IPS DF 4.7 (cell line): ENCODE measurements around the gene TOPBP1.

Experiments used
- DNase-seq: peaks from one replicate; pipeline ENCODE4 v3.0.0-alpha.2; 2013; ENCODE audit warnings: low spot score; ENCODE audit errors: extremely low read depth

The TOPBP1 gene

GRCh38 chr3:133608388-133608787 is 53.4 kb downstream of the TOPBP1 start:
- DNase-seq: no peak

GRCh38 chr3:133607816-133608215 is 53.9 kb downstream of the TOPBP1 start:
- no peak for DNase-seq

- DNase-seq: no peak
Measured at GRCh38 chr3:133606902-133607301, 54.8 kb downstream of the TOPBP1 start.

DNA sequence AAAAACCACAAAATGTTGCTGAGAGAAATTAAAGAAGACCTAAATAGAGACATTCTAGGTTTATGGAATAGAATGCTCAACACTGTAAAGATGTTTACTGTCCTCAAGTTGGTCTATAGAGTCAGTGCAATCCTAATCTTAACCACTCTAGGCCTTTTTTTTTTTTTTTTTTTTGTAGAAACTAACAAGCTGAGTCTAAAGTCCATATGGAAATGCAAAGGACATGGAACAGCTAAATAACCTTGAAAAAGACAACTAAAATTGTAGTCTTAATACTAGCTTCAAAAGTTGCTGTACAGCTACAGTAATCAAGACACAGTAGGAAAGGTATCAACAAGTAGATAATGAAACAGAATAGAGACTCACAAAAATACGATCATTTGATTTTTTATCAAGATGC is 55.4 kb downstream of the TOPBP1 start:
- DNase-seq: no peak

DNA sequence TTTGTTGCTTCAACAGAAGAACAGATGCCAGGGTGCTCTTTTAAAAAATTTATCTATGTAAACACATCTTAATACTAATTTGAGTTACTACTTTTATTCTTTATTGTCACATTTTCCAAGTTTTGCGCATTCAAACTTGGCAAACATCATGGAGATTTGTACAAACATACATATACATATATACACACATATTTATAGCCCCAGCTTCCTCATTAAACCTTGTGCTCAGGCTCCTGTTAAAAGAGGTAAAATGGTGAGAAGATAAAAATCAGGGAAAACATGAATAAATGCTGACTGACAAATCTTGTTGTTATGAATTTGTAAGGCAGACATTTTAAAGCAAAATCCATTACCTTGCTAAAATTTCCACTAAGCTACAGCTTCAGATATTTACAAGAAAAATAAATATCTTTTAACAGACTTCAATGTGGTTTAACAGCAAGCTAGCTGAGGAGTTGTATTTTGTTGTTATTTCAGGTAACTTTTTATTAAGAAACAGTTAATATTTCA is 61.1 kb downstream of the TOPBP1 start:
- DNase-seq: no peak

- no peak for DNase-seq
Measured at GRCh38 chr3:133599280-133599679, 62.5 kb downstream of the TOPBP1 start.

- no peak for DNase-seq
Measured at GRCh38 chr3:133598405-133598804, 63.3 kb downstream of the TOPBP1 start.

DNA sequence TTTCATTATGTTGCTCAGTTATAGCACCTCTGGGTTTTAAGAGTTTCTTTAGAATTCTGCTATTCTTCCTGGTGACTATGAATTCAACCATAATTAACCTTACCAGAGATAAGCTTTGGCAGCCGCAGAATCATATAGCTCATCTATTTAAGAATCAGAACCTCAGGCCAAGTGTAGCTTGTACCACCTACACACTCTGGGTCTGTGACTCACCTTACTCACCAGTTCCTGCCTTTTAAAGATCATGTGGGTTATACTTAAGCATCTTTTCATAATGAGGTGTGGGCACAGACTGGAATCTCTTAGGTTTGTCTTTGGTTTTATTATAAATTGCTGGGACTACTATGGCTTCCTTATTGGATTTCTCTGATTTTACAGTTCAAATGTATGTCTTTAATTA is 66.4 kb downstream of the TOPBP1 start:
- DNase-seq: no peak

DNA sequence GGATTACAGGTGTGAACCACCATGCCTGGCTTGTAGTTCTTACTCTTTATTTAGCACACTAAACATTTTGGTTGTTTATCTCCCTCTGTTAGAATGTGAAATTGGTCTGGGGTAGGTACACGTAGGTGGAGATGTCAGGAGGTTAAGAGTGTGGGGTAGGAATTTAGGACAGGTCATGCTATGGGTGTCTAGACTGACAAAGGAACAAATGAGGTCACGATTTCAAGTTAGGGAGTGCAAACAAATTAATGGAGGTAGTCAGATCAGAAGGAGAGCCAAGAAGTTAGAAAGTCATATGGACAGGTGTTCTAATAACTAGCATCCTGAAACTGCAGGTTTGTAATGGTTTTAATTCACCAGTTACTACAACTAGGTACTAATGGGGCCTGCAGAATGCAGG is 68.5 kb downstream of the TOPBP1 start:
- DNase-seq: no peak

- no peak for DNase-seq
Measured at GRCh38 chr3:133592843-133593242, 68.9 kb downstream of the TOPBP1 start.

GRCh38 chr3:133591271-133591742 is 70.4 kb downstream of the TOPBP1 start:
- DNase-seq: no peak

DNA sequence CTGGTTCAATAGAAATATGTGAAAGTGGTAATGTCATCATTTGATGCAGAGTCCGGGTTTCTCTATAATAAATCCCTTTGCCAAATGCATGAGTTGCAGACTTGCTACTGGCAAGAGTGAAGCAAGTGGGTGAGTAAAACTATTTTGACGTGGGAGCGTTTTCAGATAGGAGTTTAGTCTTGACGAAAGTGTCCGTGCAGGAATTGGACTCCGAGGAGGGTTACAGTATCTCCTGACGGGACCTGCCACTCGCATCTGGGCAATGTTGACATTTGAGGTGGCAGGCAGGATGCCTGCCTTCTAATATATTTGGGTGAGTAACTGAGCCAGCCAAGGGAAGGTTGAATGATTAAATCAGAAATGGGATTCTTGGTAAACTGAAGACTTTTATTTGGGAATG is 72.2 kb downstream of the TOPBP1 start:
- DNase-seq: no peak

DNA sequence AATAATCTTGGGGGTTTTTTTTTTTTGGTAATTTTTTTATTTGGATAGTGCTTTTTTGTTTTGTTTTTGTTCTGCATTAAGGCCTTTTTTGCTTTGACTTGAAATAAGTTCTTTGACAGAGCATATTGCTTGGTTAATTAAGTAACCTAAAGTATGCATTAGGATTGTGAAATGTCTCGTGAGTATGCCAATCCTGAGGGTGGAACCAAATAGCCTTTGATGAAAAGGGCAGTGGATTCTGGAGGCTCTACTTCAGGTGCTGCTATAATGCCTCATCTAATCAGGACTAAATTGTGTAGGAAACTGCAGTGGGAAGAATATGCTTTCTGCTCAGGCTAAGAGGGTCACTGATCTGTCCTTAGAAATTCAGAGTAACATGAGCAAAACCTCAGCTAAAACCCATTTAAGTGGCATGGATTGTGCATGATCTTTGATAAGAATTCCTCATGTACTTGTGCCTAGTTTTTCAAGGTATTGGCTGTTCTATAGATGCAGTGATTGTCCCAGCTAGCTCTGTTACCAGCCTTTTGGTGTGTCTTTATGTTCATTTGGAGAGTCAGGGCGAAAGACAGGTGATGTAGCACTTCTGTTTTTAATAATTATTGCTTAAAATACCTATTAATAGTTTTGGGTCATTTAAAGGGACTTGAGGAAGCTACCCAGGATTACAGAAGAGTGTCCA is 72.8 kb downstream of the TOPBP1 start:
- DNase-seq: no peak

- DNase-seq: no peak
Measured at GRCh38 chr3:133588035-133588434, 73.7 kb downstream of the TOPBP1 start.

DNA sequence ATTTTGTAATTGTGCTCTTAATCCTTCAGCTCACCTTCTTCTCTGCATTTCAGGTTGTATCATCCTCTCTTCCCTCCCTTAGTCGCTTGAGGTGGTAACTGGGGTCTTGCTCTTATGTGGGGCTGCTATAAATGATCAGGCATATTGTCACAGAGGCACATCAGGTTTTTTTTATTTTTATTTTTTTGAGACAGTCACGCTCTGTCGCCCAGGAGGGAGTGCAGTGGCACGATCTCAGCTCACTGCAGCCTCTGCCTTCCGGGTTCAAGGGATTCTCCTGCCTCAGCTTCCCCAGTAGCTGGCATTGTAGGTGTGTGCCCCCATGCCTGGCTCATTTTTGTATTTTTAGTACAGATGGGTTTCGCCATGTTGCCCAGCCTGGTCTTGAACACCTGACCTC is 78.3 kb downstream of the TOPBP1 start:
- no peak for DNase-seq

DNA sequence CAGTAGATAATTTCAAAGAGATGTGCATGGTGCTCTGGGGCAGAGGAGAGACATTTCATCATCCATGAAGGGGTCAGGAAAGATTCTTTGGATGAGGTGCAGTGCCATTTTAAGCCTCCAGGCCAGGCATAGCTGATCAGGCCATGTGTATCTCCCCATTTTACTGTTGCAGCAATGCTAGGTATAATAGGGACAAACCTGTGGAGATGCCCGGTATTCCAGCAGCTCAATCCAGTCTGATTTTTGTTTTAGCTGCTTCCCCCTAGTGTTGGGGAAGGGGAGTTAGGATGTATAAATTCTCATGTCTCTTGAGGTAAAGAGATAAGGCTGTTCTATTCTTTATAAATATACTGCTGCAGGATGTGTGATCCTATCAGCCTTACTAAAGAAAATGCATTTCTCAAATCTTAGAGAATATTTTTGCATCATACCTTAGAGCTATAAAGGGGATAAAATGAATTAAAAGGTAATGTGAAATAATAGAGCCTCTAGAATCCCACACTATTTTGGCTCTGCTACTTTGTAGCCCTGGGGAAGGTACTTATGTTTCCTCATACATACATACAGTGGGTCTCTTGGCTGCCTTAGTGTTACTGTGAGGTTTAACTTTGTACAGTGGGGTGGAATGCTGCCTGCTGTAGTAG is 83.1 kb downstream of the TOPBP1 start:
- DNase-seq: no peak

DNA sequence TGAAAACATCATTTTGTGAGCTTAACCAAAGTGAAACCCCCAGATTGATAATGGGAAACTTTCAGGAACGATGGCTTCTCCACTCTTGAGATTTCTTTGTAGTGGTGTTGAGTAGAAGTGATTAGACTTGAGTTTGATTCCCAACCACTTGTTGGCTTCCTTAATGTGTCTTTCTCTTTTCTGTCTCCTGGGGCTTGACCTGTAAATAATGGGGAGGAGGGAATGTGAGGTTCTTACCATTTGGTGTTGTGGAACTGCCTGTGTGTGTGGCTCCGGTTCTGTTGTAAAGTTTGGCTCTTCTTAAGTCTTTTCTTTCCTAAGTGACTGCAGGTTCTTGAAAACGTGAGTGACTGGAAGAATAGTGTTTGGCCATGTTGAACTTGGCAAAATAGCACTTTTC is 85.6 kb downstream of the TOPBP1 start:
- DNase-seq: no peak

- no peak for DNase-seq
Measured at GRCh38 chr3:133575086-133575485, 86.7 kb downstream of the TOPBP1 start.

GRCh38 chr3:133574260-133574881 is 87.4 kb downstream of the TOPBP1 start:
- DNase-seq: no peak

DNA sequence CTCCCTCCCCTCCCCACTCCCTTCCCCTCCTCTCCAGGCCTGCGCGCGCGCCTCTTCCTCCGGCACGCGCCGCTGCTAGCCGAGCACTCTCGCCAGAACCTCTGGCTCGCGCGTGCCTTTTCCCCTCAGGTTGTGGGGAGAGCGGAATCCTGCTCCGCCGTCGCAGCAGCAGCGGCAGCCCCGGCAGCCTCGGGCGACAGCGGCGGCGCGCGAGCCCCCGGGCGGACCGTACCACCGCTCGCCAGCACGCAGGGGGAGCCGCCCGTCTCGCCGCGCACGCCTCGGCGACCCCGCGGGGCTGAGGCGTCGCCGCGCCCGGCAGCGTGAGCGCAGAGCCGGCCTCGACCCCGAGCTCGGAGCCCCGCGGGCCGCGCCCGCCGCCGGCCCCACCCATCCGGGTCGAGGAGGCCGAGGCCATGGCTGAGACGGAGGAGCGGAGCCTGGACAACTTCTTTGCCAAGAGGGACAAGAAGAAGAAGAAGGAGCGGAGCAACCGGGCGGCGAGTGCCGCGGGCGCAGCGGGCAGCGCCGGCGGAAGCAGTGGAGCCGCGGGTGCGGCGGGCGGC is 88.0 kb downstream of the TOPBP1 start, which contains the start of gene CDV3:
Gene CDV3 (plus strand): TSS at position 58 of the 566 bp plus-strand sequence. CDS start 359 bp downstream, at position 417.
- no peak for DNase-seq

- peak; percentile 98 for DNase-seq
Measured at GRCh38 chr3:133573054-133573628, 88.6 kb downstream of the TOPBP1 start.
